OCI-LY7 (cell line): ENCODE data around the gene CNTN6. TPM values are rescaled to one million over a fixed set of nuclear protein-coding genes. Genes with fewer than 3 reads are reported as not detected.

Experiments used
- BruUV-seq: library from RNA; stranded (reverse); fragments of 400-500 nt; replicated peaks from 2 replicates; lab custom pipeline; 2021; lab: Mats Ljungman, UMichigan
- CTCF ChIA-PET: fragments of 300-600 bp; sonication (Branson Sonifier 250); formaldehyde crosslinking; loops from one replicate; lab custom pipeline; 2022; ENCODE audit warnings: antibody characterized with exemption; ENCODE audit not compliant: unreplicated experiment; lab: Charles Lee
- POLR2A ChIA-PET: fragments of 300-600 bp; sonication (Branson Sonifier 250); formaldehyde crosslinking; loops from one replicate; lab custom pipeline; 2022; ENCODE audit warnings: antibody characterized with exemption; lab: Charles Lee
- DNase-seq: peaks from one replicate; pipeline ENCODE4 v3.0.0-alpha.2; 2015; ENCODE audit warnings: low spot score
- H2AFZ ChIP-seq: fragments of 200-600 bp; sonication (generic), shearing (Covaris generic); 2 replicates; pipeline ENCODE4 v1.6.1; 2014; ENCODE audit warnings: mild to moderate bottlenecking, antibody characterized with exemption, low read length, moderate library complexity
- H3K27ac ChIP-seq: fragments of 200-600 bp; sonication (generic); 2 replicates; pipeline ENCODE4 v1.5.1; 2014; ENCODE audit warnings: mixed run types, low read depth, mild to moderate bottlenecking, moderate library complexity, low read length, inconsistent platforms; ENCODE audit not compliant: poor library complexity, severe bottlenecking
- H3K36me3 ChIP-seq: fragments of 200-600 bp; sonication (generic); 2 replicates; pipeline ENCODE4 v1.6.1; 2014; ENCODE audit warnings: mild to moderate bottlenecking, antibody characterized with exemption, low read length, moderate library complexity, mixed read lengths; ENCODE audit not compliant: insufficient read depth
- H3K4me1 ChIP-seq: fragments of 200-600 bp; sonication (generic); 2 replicates; pipeline ENCODE4 v1.5.1; 2014; ENCODE audit warnings: mild to moderate bottlenecking, low read length; ENCODE audit not compliant: insufficient read depth, poor library complexity, severe bottlenecking
- H3K4me2 ChIP-seq: fragments of 200-600 bp; sonication (generic); 2 replicates; pipeline ENCODE4 v1.6.1; 2014; ENCODE audit warnings: mild to moderate bottlenecking, low read length
- H3K4me3 ChIP-seq: fragments of 200-600 bp; sonication (generic); 2 replicates; pipeline ENCODE4 v1.5.1; 2014; ENCODE audit warnings: mild to moderate bottlenecking, low read depth, low read length; ENCODE audit not compliant: poor library complexity, severe bottlenecking
- H3K79me2 ChIP-seq: fragments of 200-600 bp; sonication (generic); 2 replicates; pipeline ENCODE4 v1.6.1; 2016; ENCODE audit warnings: low read depth, mild to moderate bottlenecking, low read length, moderate library complexity, mixed read lengths; ENCODE audit not compliant: insufficient read depth
- H3K9me2 ChIP-seq: fragments of 200-600 bp; sonication (generic); 2 replicates; pipeline ENCODE4 v1.6.1; 2016; ENCODE audit warnings: mild to moderate bottlenecking, low read length, mixed read lengths; ENCODE audit not compliant: insufficient read depth
- H3K9me3 ChIP-seq: fragments of 200-600 bp; sonication (generic); 2 replicates; pipeline ENCODE4 v1.6.1; 2014; ENCODE audit warnings: mild to moderate bottlenecking, mixed run types, low read length, mixed read lengths
- H4K20me1 ChIP-seq: fragments of 200-600 bp; sonication (generic); 2 replicates; pipeline ENCODE4 v1.6.1; 2014; ENCODE audit warnings: mild to moderate bottlenecking, antibody characterized with exemption, low read length, moderate library complexity, mixed read lengths; ENCODE audit not compliant: insufficient read depth
- EZH2phosphoT487 ChIP-seq: fragments of 200-600 bp; sonication (generic); IDR thresholded peaks from 2 replicates; pipeline ENCODE4 v1.6.1; 2018; ENCODE audit warnings: low read depth, borderline replicate concordance, mild to moderate bottlenecking, mixed run types, antibody characterized with exemption, low read length, moderate library complexity, mixed read lengths
- intact Hi-C: fragments of 100-400 bp; cut with micrococcal nuclease; formaldehyde crosslinking; loops from one replicate; pipeline ENCODE4 v1.10.0; 2022; ENCODE audit not compliant: unreplicated experiment
- total RNA-seq, 2 experiments: library from RNA; depleted of rRNA in 1 of 2; stranded (reverse); fragments of >200 nt in 1 of 2; shearing (Covaris generic) in 1 of 2; gene quantifications; 2 replicates each; pipeline ENCODE4 v1.2.3, GENCODE V29; 2014 to 2022
- TF ChIP-seq, protein P1 (sequence below): fragments of 200-600 bp; sonication (generic); conservative IDR thresholded peaks from 2 replicates; pipeline ENCODE4 v1.5.1; 2014; ENCODE audit warnings: mild to moderate bottlenecking, antibody characterized with exemption, low read length, moderate library complexity, mixed read lengths

CNTN6 gene
- total RNA-seq, 2 experiments from 2014 or later: not detected

GRCh38 chr3:1275495-1275894, 182.7 kb downstream of the CNTN6 start:
- H3K9me3 ChIP-seq: no peaks in the 10 kb centered on the region
- no peaks in the 10 kb centered on the region for H3K9me2 ChIP-seq
- no TSS peak for BruUV-seq
- H3K4me1 ChIP-seq: no peaks in the 10 kb centered on the region
- no peaks in the 10 kb centered on the region for H4K20me1 ChIP-seq
- no peak overlapping the region for H3K4me2 ChIP-seq
- TF ChIP-seq, protein P1, sequence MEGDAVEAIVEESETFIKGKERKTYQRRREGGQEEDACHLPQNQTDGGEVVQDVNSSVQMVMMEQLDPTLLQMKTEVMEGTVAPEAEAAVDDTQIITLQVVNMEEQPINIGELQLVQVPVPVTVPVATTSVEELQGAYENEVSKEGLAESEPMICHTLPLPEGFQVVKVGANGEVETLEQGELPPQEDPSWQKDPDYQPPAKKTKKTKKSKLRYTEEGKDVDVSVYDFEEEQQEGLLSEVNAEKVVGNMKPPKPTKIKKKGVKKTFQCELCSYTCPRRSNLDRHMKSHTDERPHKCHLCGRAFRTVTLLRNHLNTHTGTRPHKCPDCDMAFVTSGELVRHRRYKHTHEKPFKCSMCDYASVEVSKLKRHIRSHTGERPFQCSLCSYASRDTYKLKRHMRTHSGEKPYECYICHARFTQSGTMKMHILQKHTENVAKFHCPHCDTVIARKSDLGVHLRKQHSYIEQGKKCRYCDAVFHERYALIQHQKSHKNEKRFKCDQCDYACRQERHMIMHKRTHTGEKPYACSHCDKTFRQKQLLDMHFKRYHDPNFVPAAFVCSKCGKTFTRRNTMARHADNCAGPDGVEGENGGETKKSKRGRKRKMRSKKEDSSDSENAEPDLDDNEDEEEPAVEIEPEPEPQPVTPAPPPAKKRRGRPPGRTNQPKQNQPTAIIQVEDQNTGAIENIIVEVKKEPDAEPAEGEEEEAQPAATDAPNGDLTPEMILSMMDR: peak; percentile 69
- no peak for TF ChIP-seq EZH2phosphoT487
- H3K4me3 ChIP-seq: no peak overlapping the region
- H3K79me2 ChIP-seq: no peaks in the 10 kb centered on the region
- no peaks in the 10 kb centered on the region for H3K36me3 ChIP-seq
- no peak overlapping the region for H3K27ac ChIP-seq
- H2AFZ ChIP-seq: no peak overlapping the region
- intact Hi-C loops: no loop called here
- ChIA-PET CTCF (interaction anchor here (0.6 kb wide), 1 partner anchor 1777 kb away, joined by 5 read pairs; no protein-coding TSS in a partner anchor), POLR2A (interaction anchor here (0.7 kb wide), 1 partner anchor 19 kb away, joined by 3 read pairs; no protein-coding TSS in a partner anchor)
- DNase-seq: peak; percentile 7

GRCh38 chr3:1287815-1288214, 195.0 kb downstream of the CNTN6 start:
- Histone ChIP-seq H3K36me3 (no peaks in the 10 kb centered on the region), H3K9me3 (no peaks in the 10 kb centered on the region), H3K27ac (no peak overlapping the region), H3K9me2 (no peaks in the 10 kb centered on the region), H3K4me1 (no peaks in the 10 kb centered on the region), H2AFZ (no peak overlapping the region), H3K4me2 (no peak overlapping the region), H4K20me1 (no peaks in the 10 kb centered on the region), H3K79me2 (no peaks in the 10 kb centered on the region), H3K4me3 (no peak overlapping the region)
- POLR2A ChIA-PET: no interaction called here
- DNase-seq: no peak
- intact Hi-C loops: no loop called here
- BruUV-seq: no TSS peak
- TF ChIP-seq, protein P1: no peak
- TF ChIP-seq EZH2phosphoT487: no peak
- CTCF ChIA-PET: no interaction called here

- ChIA-PET CTCF (no interaction called here), POLR2A (no interaction called here)
- Histone ChIP-seq H3K36me3 (no peaks in the 10 kb centered on the region), H3K4me3 (no peak overlapping the region), H4K20me1 (no peaks in the 10 kb centered on the region), H3K9me2 (no peaks in the 10 kb centered on the region), H3K4me1 (no peaks in the 10 kb centered on the region), H3K27ac (no peak overlapping the region), H3K79me2 (no peaks in the 10 kb centered on the region), H3K4me2 (no peak overlapping the region), H2AFZ (no peak overlapping the region), H3K9me3 (no peaks in the 10 kb centered on the region)
- intact Hi-C loops: no loop called here
- BruUV-seq: no TSS peak
- TF ChIP-seq EZH2phosphoT487: no peak
- TF ChIP-seq, protein P1: no peak
- DNase-seq: no peak
These were observed 196.1 kb downstream of the CNTN6 start for GRCh38 chr3:1288805-1289494.
